Activated naive CD4-positive, alpha-beta T cell treated with anti-CD3 and anti-CD28 coated beads, Interleukin-2, amount 10 ng/mL, durations not matched to agents 5 hours and 36 hours (primary cell): ENCODE measurements around the gene ACVR2A. TPM values are rescaled to one million over a fixed set of nuclear protein-coding genes. Genes with fewer than 3 reads are reported as not detected.

Experiments
- total RNA-seq, 2 experiments: library from RNA; stranded (reverse); gene quantifications; one replicate each; pipeline ENCODE4 v1.2.3, GENCODE V29; 2021

The ACVR2A gene
- 10 to 100 TPM; 14.4 to 16.5 TPM for total RNA-seq

GRCh38 chr2:147844697-147845410, at the start of gene ACVR2A:
Gene ACVR2A (plus strand): TSS chr2:147845029. CDS start chr2:147845153, 124 bp downstream.

Other genes starting within 250 kb of the ACVR2A start
- 10 to 100 TPM; 31.4 to 32.4 TPM for gene ORC4, start 175.7 kb downstream of the ACVR2A start, total RNA-seq
- gene MBD5, start 176.1 kb downstream of the ACVR2A start, total RNA-seq: 10 to 100 TPM; 35.0 to 36.3 TPM